GM12878 (cell line): ENCODE results near the gene RAB35. TPM values are rescaled to one million over a fixed set of nuclear protein-coding genes. Genes with fewer than 3 reads are reported as not detected.

ENCODE experiments used
- ATAC-seq: fragments of 200-7000 bp; cut with Tn5 transposase; 3 replicates; pipeline ENCODE4 v1.9.1; 2020; ENCODE audit warnings: mild to moderate bottlenecking, moderate library complexity
- BruUV-seq: library from RNA; stranded (reverse); fragments of 400-500 nt; replicated peaks from 2 replicates; lab custom pipeline; 2021; lab: Mats Ljungman, UMichigan
- CTCF ChIA-PET: fragments of 300-600 bp; sonication (Branson Sonifier 250); formaldehyde crosslinking; extraction: SDS; loops from one replicate; lab custom pipeline; 2021; ENCODE audit warnings: inconsistent platforms; lab: Yijun Ruan, JAX
- POLR2A ChIA-PET: fragments of 350-600 bp; formaldehyde crosslinking; extraction: SDS; loops from one replicate; lab custom pipeline; 2021; ENCODE audit warnings: inconsistent platforms; lab: Charles Lee
- RAD21 ChIA-PET: fragments of 300-600 bp; sonication (Branson Sonifier 250); formaldehyde crosslinking; loops from one replicate; lab custom pipeline; 2023; ENCODE audit warnings: antibody characterized with exemption; ENCODE audit not compliant: unreplicated experiment; lab: Charles Lee
- SMC1A ChIA-PET: fragments of 300-600 bp; sonication (Branson Sonifier 250); formaldehyde crosslinking; loops from one replicate; lab custom pipeline; 2023; ENCODE audit not compliant: unreplicated experiment, uncharacterized antibody; lab: Charles Lee
- DNase-seq: peaks from one replicate; pipeline ENCODE4 v3.0.0-alpha.2; 2011; ENCODE audit warnings: low read depth, low spot score
- FAIRE-seq: peaks from 3 replicates; lab custom pipeline; 2011; peaks lifted over from hg19 to GRCh38; lab: Jason Lieb, UNC
- H2AFZ ChIP-seq: 2 replicates; pipeline ENCODE4 v1.6.0; 2011; ENCODE audit warnings: low read depth, low read length, control low read depth; ENCODE audit not compliant: control insufficient read depth
- H3K27ac ChIP-seq: 2 replicates; pipeline ENCODE4 v1.5.1; 2011; ENCODE audit warnings: control low read depth; ENCODE audit not compliant: control insufficient read depth, insufficient read depth
- H3K27me3 ChIP-seq, 2 experiments: replicated peaks in 1 of 2; 2 replicates each; pipeline versions ENCODE4 v1.6.0 to v1.6.1; 2011; ENCODE audit warnings: low read length in 1 of 2; ENCODE audit not compliant: control insufficient read depth in 2 of 2, insufficient read depth in 2 of 2
- H3K36me3 ChIP-seq, 2 experiments: 2 replicates each; pipeline ENCODE4 v1.5.1; 2011; ENCODE audit warnings: low read length in 1 of 2; ENCODE audit not compliant: control insufficient read depth in 2 of 2, insufficient read depth in 2 of 2
- H3K4me1 ChIP-seq: 2 replicates; pipeline ENCODE4 v1.6.1; 2011; ENCODE audit warnings: mild to moderate bottlenecking, low read length, moderate library complexity, mixed read lengths; ENCODE audit not compliant: control insufficient read depth, insufficient read depth
- H3K4me2 ChIP-seq: 2 replicates; pipeline ENCODE4 v1.6.0; 2011; ENCODE audit warnings: control low read depth; ENCODE audit not compliant: control insufficient read depth, insufficient read depth
- H3K4me3 ChIP-seq: fragments of 200-600 bp; sonication (generic); 2 replicates; pipeline ENCODE4 v1.5.1; 2016
- H3K79me2 ChIP-seq: 2 replicates; pipeline ENCODE4 v1.6.0; 2011; ENCODE audit warnings: low read length; ENCODE audit not compliant: control insufficient read depth, insufficient read depth
- H3K9ac ChIP-seq: 2 replicates; pipeline ENCODE4 v1.8.0; 2011; ENCODE audit warnings: low read length, control low read depth, mixed read lengths; ENCODE audit not compliant: control insufficient read depth, insufficient read depth
- H3K9me3 ChIP-seq: replicated peaks from 3 replicates; pipeline ENCODE4 v1.5.1; 2011; ENCODE audit warnings: mild to moderate bottlenecking, low read length; ENCODE audit not compliant: control insufficient read depth, insufficient read depth
- H4K20me1 ChIP-seq: 2 replicates; pipeline ENCODE4 v1.6.0; 2011; ENCODE audit not compliant: control insufficient read depth, insufficient read depth
- ATF2 ChIP-seq: IDR thresholded peaks from 2 replicates; pipeline ENCODE4 v1.6.1; 2012; ENCODE audit warnings: low read length, inconsistent platforms
- ATF7 ChIP-seq: fragments of 450-650 bp; IDR thresholded peaks from 2 replicates; pipeline ENCODE4 v1.6.1; 2016; ENCODE audit warnings: low read depth, mild to moderate bottlenecking
- BCL11A ChIP-seq: IDR thresholded peaks from 2 replicates; pipeline ENCODE4 v1.6.1; 2011; ENCODE audit warnings: low read depth, low read length
- CEBPB ChIP-seq, 2 experiments: fragments of 150-350 bp in 1 of 2; IDR thresholded peaks; 2 replicates each; pipeline ENCODE4 v1.6.1; 2012 to 2014; ENCODE audit warnings: low read depth in 2 of 2, low read length in 2 of 2, borderline replicate concordance in 1 of 2, inconsistent platforms in 1 of 2
- CREB1 ChIP-seq: IDR thresholded peaks from 2 replicates; pipeline ENCODE4 v1.6.1; 2012; ENCODE audit warnings: low read depth, mild to moderate bottlenecking, inconsistent platforms
- KLF5 ChIP-seq: fragments of 450-650 bp; IDR thresholded peaks from 2 replicates; pipeline ENCODE4 v1.6.1; 2014; ENCODE audit warnings: mild to moderate bottlenecking; ENCODE audit not compliant: partially characterized antibody
- NFXL1 ChIP-seq: fragments of 450-650 bp; IDR thresholded peaks from 2 replicates; pipeline ENCODE4 v1.6.1; 2017; ENCODE audit warnings: antibody characterized with exemption, mild to moderate bottlenecking, borderline replicate concordance
- PML ChIP-seq: IDR thresholded peaks from 2 replicates; pipeline ENCODE4 v1.6.1; 2012; ENCODE audit warnings: low read length, inconsistent platforms
- SIN3A ChIP-seq: IDR thresholded peaks from 2 replicates; pipeline ENCODE4 v1.6.1; 2012; ENCODE audit warnings: low read depth, low read length, improper control_type of control experiment
- SRF ChIP-seq, 2 experiments: IDR thresholded peaks; 2 replicates each; pipeline ENCODE4 v1.6.1; 2011; ENCODE audit warnings: low read depth in 2 of 2, low read length in 2 of 2, mild to moderate bottlenecking in 1 of 2, moderate library complexity in 1 of 2
- TARDBP ChIP-seq: IDR thresholded peaks from 2 replicates; pipeline ENCODE4 v1.6.1; 2016; ENCODE audit warnings: borderline replicate concordance
- ZBTB11 ChIP-seq: fragments of 450-650 bp; formaldehyde crosslinking; IDR thresholded peaks from 2 replicates; pipeline ENCODE4 v1.5.0; 2022; ENCODE audit warnings: mild to moderate bottlenecking, missing genetic modification characterization
- WGBS: methylation state at CpG from one replicate; pipeline ENCODE4 v1.1.6; 2016; ENCODE audit warnings: low lambda C conversion rate; ENCODE audit not compliant: insufficient replicate concordance, insufficient coverage; ENCODE audit errors: missing lambda C conversion rate; 5-methylcytosine and 5-hydroxymethylcytosine counted together
- in situ Hi-C: fragments of 300-500 bp; cut with MboI; formaldehyde crosslinking; loops from 9 replicates; pipeline ENCODE4 v1.14.3; 2018; ENCODE audit warnings: mixed read lengths
- intact Hi-C: fragments of 100-400 bp; cut with micrococcal nuclease; formaldehyde crosslinking; loops from one replicate; pipeline ENCODE4 v1.14.2; 2022; ENCODE audit not compliant: unreplicated experiment
- polyA plus RNA-seq, 11 experiments: library from polyadenylated mRNA; depleted of rRNA in 4 of 11; unstranded in 6 of 11; stranded (reverse) in 5 of 11; fragments of >200 nt; fragmentation: Nextera tagmentation in 4 of 11; fragmentation: Illumina TruSeq in 1 of 11; extraction: Ambion mirVana in 4 of 11; extraction: Trizol in 1 of 11; gene quantifications; 1 replicate in 1 of 11; 2 replicates in 10 of 11; pipeline versions ENCODE4 v1.2.1 to v1.2.3, GENCODE V29; 2011 to 2016; ENCODE audit warnings: inconsistent platforms in 2 of 11, missing spikeins in 2 of 11, low read depth in 1 of 11
- total RNA-seq, 4 experiments: library from RNA; depleted of rRNA in 3 of 4; stranded (reverse); fragments of >200 nt in 3 of 4; fragmentation: Illumina TruSeq in 1 of 4; extraction: Trizol in 1 of 4; gene quantifications; 2 replicates each; pipeline versions ENCODE4 v1.2.1 to v1.2.3, GENCODE V29; 2013 to 2021
- TF ChIP-seq, protein P1 (sequence below), 3 experiments: IDR thresholded peaks in 2 of 3; conservative IDR thresholded peaks in 1 of 3; 2 replicates each; pipeline ENCODE4 v1.5.1; 2011; ENCODE audit warnings: low read depth in 3 of 3, low read length in 3 of 3, mild to moderate bottlenecking in 3 of 3, control low read depth in 2 of 3, moderate library complexity in 2 of 3, inconsistent platforms in 1 of 3, mixed read lengths in 1 of 3; ENCODE audit not compliant: control insufficient read depth in 2 of 3, insufficient read depth in 1 of 3; ENCODE audit errors: extremely low read depth in 1 of 3
- TF ChIP-seq, protein P2 (sequence below): fragments of 450-650 bp; IDR thresholded peaks from 2 replicates; pipeline ENCODE4 v1.6.1; 2016; ENCODE audit warnings: mild to moderate bottlenecking
- TF ChIP-seq, protein P3 (sequence below): IDR thresholded peaks from 2 replicates; pipeline ENCODE4 v1.6.1; 2012; ENCODE audit warnings: low read depth, low read length, improper control_type of control experiment

The RAB35 gene
- total and polyA plus RNA-seq, 10 of the 15 experiments (the other 5 are each of a cell fraction or from before 2014, with no cell fraction given) = 0.76 to 99.2 (median 43.8) TPM

DNA sequence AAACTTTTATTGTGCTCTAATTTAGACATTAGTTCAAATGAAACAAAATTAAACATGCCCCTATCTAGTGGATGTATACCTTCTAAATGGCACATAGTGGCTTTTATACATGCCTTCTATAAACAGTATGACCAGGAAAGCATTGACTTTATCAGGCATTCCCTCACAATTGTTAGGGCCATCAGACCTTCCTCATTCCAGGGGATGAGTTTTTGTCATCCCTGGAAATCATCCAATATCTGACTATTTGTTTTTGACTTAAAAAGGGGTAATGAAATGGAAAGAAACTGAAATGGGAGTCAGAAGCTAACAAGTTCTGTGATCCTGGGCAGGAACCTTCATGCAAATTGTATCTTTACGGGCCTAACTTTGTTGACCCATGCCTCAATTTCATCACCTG, 69.5 kb downstream of the RAB35 start:
- Histone ChIP-seq H2AFZ (no peak overlapping the region), H3K9ac (no peak overlapping the region), H3K4me3 (no peak overlapping the region), H3K4me2 (no peak overlapping the region), H3K27ac (no peak overlapping the region), H3K4me1 (no peaks in the 10 kb centered on the region), H3K79me2 (no peaks in the 10 kb centered on the region), H3K36me3 (no peaks in the 10 kb centered on the region), H4K20me1 (no peaks in the 10 kb centered on the region), H3K27me3 (no peaks in the 10 kb centered on the region), H3K9me3 (no peaks in the 10 kb centered on the region)
- BruUV-seq = no TSS peak
- RAD21 ChIA-PET = no interaction called here
- POLR2A ChIA-PET = interaction anchor here (0.6 kb wide), 1 partner anchor 142 kb away, joined by 3 read pairs; no protein-coding TSS in a partner anchor
- intact Hi-C loops = no loop called here
- FAIRE-seq (no peak), DNase-seq (no peak), ATAC-seq (no peak)
- SMC1A ChIA-PET = interaction anchor here (0.8 to 1.3 kb wide), 4 partner anchors 18 to 79 kb away, joined by 3 read pairs; no protein-coding TSS in a partner anchor
- in situ Hi-C loops = no loop called here
- CTCF ChIA-PET = interaction anchor here (1.3 kb wide), 1 partner anchor 10 kb away, joined by 4 read pairs; no protein-coding TSS in a partner anchor
- WGBS = 0% methylated on average over 1 of the region's 1 CpG
- TF ChIP-seq CREB1 (no peak), TARDBP (no peak), SRF (IDR thresholded peaks at IDR 0.05; ENCODE audit: low read depth in 2 of 2, low read length in 2 of 2) (no peak), CEBPB (IDR thresholded peaks at IDR 0.05; ENCODE audit: borderline replicate concordance in 1 of 2, low read depth in 2 of 2, low read length in 2 of 2) (no peak), KLF5 (no peak), ZBTB11 (CRISPR knock-in tag) (no peak), PML (no peak), ATF7 (no peak), ATF2 (no peak), NFXL1 (no peak), SIN3A (no peak), BCL11A (no peak)
- TF ChIP-seq, protein P1, sequence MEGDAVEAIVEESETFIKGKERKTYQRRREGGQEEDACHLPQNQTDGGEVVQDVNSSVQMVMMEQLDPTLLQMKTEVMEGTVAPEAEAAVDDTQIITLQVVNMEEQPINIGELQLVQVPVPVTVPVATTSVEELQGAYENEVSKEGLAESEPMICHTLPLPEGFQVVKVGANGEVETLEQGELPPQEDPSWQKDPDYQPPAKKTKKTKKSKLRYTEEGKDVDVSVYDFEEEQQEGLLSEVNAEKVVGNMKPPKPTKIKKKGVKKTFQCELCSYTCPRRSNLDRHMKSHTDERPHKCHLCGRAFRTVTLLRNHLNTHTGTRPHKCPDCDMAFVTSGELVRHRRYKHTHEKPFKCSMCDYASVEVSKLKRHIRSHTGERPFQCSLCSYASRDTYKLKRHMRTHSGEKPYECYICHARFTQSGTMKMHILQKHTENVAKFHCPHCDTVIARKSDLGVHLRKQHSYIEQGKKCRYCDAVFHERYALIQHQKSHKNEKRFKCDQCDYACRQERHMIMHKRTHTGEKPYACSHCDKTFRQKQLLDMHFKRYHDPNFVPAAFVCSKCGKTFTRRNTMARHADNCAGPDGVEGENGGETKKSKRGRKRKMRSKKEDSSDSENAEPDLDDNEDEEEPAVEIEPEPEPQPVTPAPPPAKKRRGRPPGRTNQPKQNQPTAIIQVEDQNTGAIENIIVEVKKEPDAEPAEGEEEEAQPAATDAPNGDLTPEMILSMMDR (IDR thresholded peaks at IDR 0.05 in 2 of 3, conservative IDR thresholded peaks at IDR 0.05 in 1 of 3; ENCODE audit: control insufficient read depth in 2 of 3, extremely low read depth in 1 of 3, insufficient read depth in 1 of 3, low read depth in 3 of 3, low read length in 3 of 3) = no peak
- TF ChIP-seq, protein P2, sequence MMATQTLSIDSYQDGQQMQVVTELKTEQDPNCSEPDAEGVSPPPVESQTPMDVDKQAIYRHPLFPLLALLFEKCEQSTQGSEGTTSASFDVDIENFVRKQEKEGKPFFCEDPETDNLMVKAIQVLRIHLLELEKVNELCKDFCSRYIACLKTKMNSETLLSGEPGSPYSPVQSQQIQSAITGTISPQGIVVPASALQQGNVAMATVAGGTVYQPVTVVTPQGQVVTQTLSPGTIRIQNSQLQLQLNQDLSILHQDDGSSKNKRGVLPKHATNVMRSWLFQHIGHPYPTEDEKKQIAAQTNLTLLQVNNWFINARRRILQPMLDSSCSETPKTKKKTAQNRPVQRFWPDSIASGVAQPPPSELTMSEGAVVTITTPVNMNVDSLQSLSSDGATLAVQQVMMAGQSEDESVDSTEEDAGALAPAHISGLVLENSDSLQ = no peak
- TF ChIP-seq, protein P3, sequence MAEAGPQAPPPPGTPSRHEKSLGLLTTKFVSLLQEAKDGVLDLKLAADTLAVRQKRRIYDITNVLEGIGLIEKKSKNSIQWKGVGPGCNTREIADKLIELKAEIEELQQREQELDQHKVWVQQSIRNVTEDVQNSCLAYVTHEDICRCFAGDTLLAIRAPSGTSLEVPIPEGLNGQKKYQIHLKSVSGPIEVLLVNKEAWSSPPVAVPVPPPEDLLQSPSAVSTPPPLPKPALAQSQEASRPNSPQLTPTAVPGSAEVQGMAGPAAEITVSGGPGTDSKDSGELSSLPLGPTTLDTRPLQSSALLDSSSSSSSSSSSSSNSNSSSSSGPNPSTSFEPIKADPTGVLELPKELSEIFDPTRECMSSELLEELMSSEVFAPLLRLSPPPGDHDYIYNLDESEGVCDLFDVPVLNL = no peak
